Right renal cortex interstitium (tissue), 3 donors: ENCODE data around the gene TRNP1. TPM values are rescaled to one million over a fixed set of nuclear protein-coding genes. Genes with fewer than 3 reads are reported as not detected.
"Not testable (repeated sequence)": the region's sequence is repeated elsewhere in the genome, so short reads cannot be mapped to it uniquely, and the experiment has no call there.

ENCODE experiments used
- DNase-seq, 3 donors: peaks; one replicate each; pipeline ENCODE4 v3.0.0-alpha.2; 2013; ENCODE audit warnings: low read depth in 3 of 3, low spot score in 2 of 3
- polyA plus RNA-seq, 3 donors: library from polyadenylated mRNA; unstranded; fragments of 120-200 nt; gene quantifications; one replicate each; pipeline ENCODE4 v1.2.1, GENCODE V29; 2013; ENCODE audit not compliant: insufficient read length in 3 of 3

The TRNP1 gene
- polyA plus RNA-seq, 3 donors = 4.9 to 5.9 (median 5.4) TPM

DNA sequence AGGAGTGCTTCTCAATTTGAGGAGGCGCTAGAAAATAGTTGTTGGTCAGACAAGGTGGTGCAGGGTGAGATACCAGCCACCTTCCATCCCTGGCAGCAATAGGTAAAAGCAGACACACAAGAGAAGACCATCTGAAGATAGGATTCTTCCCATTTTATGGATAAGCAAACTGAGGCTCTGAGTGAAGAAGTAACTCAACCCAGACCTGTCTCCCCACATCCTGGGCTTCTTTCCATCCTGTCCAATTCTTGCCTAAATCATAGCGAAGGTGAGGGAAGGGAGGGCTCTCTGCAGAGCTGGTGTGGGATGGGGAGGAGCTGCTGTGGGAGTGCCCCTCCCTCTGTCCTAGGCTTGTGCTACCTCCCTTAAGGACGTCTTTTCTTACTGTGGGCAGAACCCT, 21.9 kb upstream of the TRNP1 start:
- no peak for DNase-seq

DNA sequence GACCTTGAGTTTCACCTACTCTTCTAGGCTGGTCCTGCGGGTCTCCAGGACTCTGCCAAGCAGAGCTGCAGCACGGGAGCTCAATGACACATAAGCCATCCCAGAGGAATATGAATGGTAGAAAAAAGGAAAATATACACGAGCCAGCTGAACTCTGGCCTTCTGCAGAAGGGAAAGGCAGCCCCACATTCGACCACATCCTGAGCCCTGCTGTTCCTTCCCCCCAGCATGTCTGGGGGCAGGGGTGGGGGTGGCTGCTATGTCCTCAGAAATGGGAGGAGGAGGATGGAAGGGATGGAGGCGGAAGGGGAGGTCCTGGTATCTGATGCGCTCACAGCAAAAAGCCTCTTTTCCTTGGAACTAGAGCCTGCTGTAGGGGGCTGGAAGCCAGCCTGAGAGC, 21.1 kb upstream of the TRNP1 start:
- DNase-seq = no peak

DNA sequence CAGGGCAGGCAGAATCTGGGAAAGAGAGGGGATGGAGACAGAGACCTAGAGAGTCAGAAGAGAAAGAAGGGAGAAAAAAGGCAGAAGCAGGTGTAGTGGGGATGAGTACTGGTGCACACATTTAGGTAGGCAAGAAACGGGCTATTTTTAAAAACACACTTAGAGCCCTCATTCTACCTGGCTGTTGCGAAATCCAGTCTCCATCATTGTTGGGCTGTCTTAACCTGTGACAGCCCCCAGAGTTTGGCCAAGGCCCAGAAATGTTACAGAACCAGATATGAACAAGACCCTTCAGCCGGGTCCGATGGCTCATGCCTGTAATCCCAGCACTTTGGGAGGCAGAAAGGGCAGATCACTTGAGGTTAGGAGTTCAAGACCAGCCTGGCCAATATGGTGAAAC, 20.7 kb upstream of the TRNP1 start:
- no peak for DNase-seq

DNA sequence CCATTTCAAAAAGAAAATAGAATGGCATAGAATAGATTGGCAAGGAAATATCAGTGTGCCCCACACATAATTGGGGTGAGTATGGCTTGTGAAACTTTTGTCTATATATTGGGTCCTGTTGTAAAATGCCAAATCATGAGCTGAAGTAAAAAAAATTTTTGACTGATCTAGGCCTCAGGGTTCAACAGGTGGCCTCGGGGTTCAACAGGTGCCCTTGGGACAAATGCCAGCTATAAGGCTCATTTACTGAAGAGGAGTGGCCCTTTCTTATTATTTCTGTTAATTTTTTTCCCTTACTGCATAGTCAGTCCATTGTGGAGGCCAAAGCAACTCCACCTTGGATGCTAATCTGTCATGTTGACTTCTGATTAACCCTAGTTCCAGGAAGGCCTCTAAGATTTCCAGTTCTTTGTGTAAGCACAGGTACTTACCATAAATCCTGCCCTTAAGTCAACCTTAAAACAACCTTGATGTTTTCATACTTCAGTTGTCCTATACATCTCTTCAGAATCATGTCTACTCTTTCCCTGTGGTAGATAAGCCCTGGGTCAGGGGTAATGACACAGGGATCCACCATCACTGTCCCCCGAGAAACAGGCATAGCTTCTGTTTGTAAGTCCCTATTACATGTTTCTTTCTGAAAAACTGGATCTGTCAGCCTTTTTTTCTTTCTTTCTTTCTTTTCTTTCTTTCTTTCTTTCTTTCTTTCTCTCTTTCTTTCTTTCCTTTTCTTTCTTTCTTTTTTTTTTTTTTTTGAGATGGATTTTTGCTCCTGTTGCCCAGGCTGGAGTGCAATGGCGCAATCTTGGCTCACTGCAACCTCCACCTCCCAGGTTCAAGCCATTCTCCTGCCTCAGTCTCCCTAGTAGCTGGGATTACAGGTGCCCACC, 16.6 kb upstream of the TRNP1 start:
- no peak for DNase-seq

DNA sequence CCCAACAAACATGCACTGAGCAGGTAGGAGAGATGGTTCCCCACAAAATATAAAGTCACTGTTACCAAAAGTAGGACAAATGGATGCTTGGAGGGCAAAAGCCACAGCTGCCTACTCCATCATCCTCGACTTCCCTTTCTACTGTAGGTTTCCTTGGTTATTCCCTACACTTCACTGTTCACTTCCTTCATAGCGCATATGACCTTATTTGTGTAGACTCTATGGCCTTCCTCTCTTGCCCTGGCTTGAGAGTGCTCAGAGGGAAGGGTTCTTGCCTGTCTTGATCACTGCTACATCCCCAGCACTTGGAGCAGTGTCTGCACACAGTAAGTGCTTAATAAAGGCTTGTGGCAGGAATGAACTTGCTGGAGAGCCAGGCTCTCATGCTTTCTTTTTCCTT, 14.6 kb upstream of the TRNP1 start:
- no peak for DNase-seq

DNA sequence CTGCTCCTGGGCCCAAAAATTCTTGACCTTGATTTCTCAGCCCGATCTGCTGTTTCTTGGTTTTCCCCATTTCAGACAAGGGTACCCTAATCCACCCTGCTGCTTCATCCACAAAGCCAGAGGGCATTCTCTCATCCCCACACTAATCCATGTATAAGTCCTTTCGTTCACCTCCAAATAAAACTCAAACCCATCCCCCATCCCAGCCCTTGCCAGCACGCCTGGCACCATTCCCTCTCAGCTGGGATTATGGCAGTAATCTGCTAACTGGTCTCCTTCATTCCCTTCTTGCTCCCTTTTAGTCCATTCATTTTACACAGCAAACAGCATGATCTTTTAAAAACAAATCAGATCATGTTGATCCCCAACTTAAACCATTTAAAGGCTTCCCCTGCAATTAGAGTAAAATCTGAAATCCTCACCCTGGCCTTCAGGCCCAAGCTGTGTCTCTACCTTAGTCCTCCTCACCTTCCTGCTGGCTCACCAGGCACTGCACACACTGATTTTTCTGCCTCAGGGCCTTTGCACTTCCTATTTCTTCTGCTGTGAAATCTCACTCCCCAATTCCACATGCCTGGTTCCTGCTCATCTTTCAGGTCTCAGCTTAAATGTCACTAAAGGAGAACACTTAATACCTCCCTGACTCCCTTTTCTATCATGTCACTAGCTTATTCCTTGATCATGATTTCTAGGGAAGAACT, 12.2 kb upstream of the TRNP1 start:
- no peak for DNase-seq

DNA sequence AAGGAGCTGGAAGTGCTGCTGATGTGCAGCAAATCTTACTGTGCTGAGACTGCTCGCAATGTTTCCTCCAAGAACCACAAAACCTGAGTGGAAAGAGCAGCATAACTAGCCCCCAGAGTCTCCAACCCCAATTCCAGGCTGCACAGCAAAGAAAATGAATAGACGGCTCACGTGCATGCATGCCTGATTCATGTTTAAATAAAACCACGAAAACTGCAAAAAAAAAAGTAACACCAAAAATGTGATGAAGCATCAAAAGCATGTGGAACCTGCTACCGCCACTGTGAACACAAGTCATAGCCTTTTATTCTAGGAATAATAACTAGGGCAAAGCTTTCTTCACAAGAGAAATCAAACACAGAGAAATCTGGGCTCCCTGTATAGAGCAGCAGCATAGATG, 9.6 kb upstream of the TRNP1 start:
- no peak for DNase-seq

DNA sequence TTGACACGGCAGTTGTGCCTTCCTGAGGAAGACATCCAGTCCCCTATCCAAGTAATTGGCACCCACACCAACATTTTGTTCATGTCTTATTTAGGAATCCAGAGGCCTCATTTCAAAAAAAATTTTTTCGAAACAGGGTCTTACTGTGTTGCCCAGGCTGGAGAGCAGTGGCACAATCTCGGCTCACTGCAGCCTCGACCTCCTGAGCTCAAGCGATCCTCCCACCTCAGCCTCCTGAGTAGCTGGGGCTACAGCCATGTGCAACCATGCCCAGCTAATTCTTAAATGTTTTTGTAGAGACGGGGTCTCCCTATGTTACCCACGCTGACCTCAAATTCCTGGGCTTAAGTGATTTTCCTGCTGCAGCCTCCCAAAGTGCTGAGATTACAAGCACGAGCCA, 9.2 kb upstream of the TRNP1 start:
- DNase-seq = no peak

DNA sequence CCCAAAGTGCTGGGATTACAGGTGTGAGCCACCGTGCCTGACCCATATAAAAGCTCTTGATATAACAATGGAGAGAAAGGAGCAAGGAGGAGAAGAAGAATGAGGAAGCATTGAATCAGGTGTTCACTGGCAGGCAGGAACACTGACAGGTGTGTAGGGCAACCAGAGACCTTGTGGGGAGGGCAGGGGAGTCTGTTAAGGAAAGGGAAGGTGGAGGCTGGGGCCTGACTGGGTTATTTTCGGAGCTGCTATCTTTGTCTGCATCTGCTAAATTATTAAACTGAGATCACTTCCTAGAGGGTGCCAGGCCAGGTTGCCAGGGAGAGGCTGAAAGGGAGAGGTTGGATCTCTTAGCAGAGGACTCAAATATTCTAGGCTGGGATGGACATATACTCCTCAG, 6.8 kb upstream of the TRNP1 start:
- DNase-seq = no peak

DNA sequence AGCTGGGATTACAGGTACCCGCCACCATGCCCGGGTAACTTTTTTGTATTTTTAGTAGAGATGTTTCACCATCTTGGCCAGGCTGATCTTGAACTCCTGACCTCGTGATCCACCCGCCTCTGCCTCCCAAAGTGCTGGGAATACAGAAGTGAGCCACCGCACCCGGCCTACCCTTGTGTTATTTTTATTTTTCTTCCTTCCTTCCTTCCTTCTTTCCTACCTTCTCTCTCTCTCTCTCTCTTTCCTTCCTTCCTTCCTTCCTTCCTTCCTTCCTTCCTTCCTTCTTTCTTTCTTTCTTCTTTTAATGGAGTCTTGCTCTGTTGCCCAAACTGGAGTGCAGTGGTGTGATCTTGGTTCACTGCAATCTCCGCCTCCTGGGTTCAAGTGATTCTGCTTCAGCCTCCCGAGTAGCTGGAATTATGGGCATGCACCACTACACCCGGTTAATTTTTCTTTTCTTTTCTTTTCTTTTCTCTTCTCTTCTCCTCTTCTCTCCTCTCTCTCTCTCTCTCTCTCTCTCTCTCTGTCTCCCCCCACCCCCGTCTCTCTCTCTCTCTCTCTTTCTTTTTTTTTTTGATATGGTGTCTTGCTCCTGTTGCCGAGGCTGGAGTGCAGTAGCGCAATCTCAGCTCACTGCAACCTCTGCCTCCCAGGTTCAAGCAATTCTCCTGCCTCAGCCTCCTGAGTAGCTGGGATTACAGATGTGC, 3.9 kb upstream of the TRNP1 start:
- DNase-seq = not testable (repeated sequence)

DNA sequence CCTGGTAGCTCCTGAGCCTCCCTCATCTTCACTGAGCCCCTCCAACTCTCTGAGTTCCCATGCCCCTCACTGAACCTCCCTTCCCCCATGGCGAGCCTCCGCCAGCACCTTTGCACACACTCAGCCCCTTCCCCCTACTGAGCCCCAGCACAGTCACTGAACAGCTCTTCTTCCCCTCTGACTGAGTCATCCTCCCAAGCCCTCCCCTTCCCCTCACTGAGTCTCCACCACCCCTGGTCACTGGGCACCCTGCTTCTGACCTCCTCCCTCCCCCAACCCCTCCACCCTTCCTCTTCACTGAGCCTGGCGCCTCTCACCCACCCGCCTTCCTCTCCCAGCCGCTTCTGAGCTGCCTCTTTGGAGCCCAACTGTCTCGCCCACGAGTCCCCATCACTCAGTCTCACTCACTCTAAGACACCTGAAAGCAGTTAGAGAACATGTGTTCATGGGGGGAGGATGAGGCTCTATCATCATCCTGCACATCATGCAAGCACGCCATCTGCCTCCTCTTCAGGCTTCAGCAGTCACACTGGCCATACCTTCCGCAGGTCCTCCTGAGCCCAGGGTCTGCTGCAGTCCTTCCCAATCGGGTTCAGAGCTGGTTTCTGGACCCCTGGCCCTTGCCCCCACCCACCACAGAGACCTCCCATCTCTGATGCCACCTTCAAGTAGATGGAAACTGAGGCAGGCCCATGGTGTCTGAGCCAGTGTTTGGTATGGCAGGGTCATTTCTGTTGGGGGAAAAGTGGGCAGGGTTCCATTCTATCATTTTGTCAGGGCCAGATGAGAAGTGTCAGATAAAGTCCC, 2.0 kb upstream of the TRNP1 start:
- no peak for DNase-seq

DNA sequence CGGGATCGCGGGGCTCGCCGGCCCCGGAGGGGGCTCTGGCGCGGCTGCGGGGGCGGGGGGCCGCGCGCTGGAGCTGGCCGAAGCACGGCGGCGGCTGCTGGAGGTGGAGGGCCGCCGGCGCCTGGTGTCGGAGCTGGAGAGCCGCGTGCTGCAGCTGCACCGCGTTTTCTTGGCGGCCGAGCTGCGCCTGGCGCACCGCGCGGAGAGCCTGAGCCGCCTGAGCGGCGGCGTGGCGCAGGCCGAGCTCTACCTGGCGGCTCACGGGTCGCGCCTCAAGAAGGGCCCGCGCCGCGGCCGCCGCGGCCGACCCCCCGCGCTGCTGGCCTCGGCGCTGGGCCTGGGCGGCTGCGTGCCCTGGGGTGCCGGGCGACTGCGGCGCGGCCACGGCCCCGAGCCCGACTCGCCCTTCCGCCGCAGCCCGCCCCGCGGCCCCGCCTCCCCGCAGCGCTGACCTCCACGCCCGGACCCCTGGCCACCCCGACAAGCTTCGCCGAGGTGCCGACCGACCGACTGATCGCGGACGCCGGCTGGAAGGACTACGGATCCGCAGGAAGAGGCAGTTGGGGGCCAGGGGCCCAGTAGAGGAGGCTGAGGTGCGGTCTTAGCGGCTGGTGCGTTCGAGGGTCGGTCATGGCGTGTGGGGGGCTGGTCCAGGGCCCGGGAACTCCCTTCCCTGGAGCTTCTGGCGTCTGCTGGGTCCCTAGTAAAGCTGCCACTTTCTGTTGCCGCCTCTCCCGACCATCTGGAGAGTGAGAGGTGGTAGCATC, 711 bp downstream of the TRNP1 start:
- DNase-seq = no peak

DNA sequence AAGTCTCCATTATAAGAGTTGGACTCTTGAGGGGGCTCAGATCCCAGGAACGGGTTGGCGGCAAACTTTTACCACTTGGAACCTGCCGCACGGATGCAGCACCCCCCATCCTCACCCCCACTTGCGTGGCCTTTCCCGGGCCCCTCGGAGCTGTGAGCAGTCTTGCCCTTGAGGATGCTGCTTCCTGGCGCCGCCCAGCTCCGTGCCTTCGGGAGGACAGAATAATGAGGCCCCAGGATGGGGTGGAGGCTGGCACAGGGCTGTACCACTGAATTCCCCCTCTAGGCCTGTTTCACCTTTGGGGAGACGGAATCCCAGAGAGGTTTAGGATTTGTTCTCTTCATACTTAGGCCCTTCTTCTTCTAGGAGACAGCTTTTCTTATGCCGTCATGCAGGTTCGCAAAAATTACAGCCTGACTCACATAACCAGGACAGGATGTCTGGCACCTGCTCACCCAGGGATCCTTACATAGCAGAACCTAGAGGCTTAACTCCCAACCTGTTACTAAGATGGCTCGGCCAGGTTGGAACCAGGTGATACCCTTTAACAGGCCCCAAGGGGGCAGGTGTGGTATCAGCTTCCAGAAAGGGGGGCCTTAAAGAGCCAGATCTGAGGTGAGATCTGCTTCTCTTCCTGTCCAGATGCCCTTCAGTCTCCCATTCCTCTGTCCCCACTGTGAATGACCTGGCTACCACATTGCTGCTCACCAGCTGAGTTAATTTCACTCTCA, 1.5 kb downstream of the TRNP1 start:
- DNase-seq = no peak

DNA sequence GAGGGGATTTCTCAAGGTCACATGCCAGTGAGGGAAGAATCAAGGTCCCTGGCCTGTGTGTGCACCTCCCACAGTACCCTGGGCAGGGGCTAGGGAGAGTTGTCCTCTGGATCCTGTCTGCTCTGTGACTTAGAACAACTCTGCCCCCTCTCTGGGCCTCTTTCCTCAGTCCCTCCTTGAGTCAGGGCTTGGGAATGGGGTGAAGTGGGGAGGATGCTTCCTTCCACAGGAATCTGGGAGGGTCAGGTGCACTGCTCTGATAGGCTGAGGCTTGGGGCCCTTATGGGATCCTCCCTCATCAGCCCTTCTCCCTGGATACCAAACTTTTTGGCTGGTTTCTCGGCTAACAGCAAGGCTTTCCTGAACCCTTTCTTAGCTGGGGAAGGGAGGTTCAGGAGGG, 2.5 kb downstream of the TRNP1 start:
- no peak for DNase-seq

DNA sequence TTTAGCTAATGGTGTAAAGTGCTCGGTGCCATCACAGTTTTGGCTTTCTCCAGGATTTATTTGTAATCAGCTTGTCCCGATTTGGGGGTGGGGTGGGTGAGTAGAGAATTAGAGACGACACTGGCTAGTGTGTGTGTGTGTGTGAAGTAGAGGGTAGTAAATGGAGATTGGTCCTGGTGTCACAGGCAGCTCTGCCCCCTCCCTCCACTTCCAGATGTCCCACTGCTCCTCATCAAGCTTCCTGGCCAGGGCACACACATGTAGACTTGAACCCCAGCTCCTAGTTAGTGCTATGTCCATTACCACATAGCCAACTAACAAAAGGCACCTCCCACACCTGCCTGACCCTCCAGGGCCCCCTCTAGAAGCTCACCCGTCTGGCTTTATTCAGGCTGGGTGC, 3.2 kb downstream of the TRNP1 start:
- DNase-seq = no peak

DNA sequence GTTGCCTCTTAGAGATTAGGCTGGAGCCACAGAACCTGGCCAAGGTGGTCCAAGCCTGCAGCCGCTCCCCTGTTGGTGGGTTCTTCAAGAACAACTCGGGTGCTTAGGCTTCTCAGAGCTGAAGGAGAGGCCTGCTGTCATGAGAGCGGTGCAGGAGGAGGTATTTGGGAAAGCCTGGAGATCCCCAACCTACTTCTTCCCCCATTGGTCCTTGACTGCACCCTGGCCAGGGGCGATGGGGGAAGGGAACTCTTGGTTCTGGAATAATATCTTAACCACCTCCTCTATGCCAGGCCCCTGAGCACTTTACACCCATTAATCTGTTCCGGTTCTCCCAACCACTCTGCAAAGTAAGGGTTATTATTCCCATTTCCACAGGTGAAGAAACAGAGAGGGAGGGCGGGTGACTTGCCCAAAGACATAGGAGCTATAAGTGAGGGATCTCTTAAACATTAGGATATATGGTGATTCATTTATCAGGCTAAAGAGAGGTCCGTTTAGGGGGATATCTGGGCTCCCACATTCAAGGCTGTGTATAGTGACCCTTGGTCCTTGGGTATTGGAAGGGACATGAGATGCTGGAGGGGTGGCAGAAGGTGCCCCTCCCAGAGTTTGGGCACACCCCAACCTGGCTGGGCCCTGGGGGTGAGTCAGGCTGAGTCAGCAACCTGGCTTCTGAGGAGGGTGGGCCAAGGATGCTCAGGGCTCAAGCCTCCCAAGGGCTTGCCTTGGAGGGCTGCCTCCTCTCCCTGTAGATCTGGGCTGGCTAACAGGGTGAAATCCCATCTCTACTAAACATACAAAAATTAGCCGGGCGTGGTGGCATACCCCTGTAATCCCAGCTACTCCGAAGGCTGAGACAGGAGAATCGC, 5.2 kb downstream of the TRNP1 start:
- DNase-seq = no peak

DNA sequence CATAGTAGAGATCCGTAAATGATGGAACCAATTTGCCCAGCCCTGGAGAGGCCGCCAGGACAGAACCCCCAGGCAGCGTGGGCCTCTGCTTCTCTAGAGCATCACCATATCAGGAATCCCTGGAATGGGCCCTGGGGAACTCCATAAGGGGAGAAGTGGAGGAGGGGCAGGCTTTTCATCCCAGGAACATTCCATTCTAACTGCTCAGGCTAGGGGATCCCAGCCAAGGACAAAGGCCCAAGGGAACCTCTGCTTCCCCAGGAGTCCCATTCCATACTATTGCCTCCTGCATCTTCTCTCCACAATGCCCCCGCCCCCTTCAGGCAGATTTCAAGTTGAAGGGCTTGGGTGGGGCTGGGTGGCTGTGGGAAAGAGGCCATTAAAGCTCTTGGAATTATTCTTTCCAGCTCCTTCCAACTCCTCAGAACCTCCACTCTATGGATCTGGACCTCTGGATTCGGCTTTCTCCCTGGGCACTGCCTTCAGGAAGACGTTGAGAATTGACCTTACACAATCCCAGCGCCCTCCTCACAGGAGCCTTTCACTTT, 6.0 kb downstream of the TRNP1 start:
- DNase-seq = no peak
